Parathyroid adenoma (tissue), 2 donors: Measurements from ENCODE around the gene GALNT18.
"Not testable (repeated sequence)": the region's sequence is repeated elsewhere in the genome, so short reads cannot be mapped to it uniquely, and the experiment has no call there.

Experiments
- H2AFZ ChIP-seq: fragments of 300-600 bp; sonication (generic); one replicate; pipeline ENCODE4 v1.7.0; 2017; ENCODE audit warnings: antibody characterized with exemption, mild to moderate bottlenecking
- H3K27ac ChIP-seq: fragments of 300-600 bp; sonication (generic); one replicate; pipeline ENCODE4 v1.7.0; 2017
- H3K27me3 ChIP-seq: fragments of 300-600 bp; sonication (generic); one replicate; pipeline ENCODE4 v1.7.0; 2017; ENCODE audit warnings: low read length; ENCODE audit not compliant: control insufficient read depth, insufficient read depth
- H3K36me3 ChIP-seq: fragments of 300-600 bp; sonication (generic); one replicate; pipeline ENCODE4 v1.7.0; 2017; ENCODE audit warnings: low read length; ENCODE audit not compliant: control insufficient read depth, insufficient read depth
- H3K4me1 ChIP-seq: fragments of 300-600 bp; sonication (generic); one replicate; pipeline ENCODE4 v1.7.0; 2017; ENCODE audit warnings: control low read depth
- H3K4me2 ChIP-seq: fragments of 300-600 bp; sonication (generic); one replicate; pipeline ENCODE4 v1.7.0; 2017; ENCODE audit warnings: low read length
- H3K4me3 ChIP-seq: fragments of 300-600 bp; sonication (generic); one replicate; pipeline ENCODE4 v1.7.0; 2017; ENCODE audit warnings: low read depth, low read length
- H3K79me2 ChIP-seq: fragments of 300-600 bp; sonication (generic); one replicate; pipeline ENCODE4 v1.7.0; 2017; ENCODE audit warnings: control low read depth
- H3K9ac ChIP-seq: fragments of 300-600 bp; sonication (generic); one replicate; pipeline ENCODE4 v1.7.0; 2017; ENCODE audit warnings: mild to moderate bottlenecking
- H3K9me3 ChIP-seq: fragments of 300-600 bp; sonication (generic); one replicate; pipeline ENCODE4 v1.7.0; 2017; ENCODE audit warnings: low read length; ENCODE audit not compliant: control insufficient read depth
- CTCF ChIP-seq: fragments of 300-600 bp; sonication (generic); IDR thresholded peaks from one replicate; pipeline ENCODE4 v1.7.0; 2017; ENCODE audit warnings: antibody characterized with exemption, mild to moderate bottlenecking
- donor health status: primary hyperparathyroidism.

Gene GALNT18

GRCh38 chr11:11356842-11357241, 265.0 kb downstream of the GALNT18 start:
- Histone ChIP-seq H3K4me2 (no peak overlapping the region), H3K79me2 (no peaks in the 10 kb centered on the region), H3K4me3 (no peak overlapping the region), H3K9me3 (no peaks in the 10 kb centered on the region), H3K27me3 (no peaks in the 10 kb centered on the region), H3K9ac (no peak overlapping the region), H3K27ac (no peak overlapping the region), H3K4me1 (no peaks in the 10 kb centered on the region), H2AFZ (no peak overlapping the region), H3K36me3 (no peaks in the 10 kb centered on the region)
- TF ChIP-seq CTCF = no peak

- not testable (repeated sequence) for H3K4me1 ChIP-seq, H3K79me2 ChIP-seq, H3K9me3 ChIP-seq, H3K4me2 ChIP-seq, H3K9ac ChIP-seq, H3K4me3 ChIP-seq, H2AFZ ChIP-seq, H3K27ac ChIP-seq, H3K27me3 ChIP-seq, H3K36me3 ChIP-seq
Measured at GRCh38 chr11:11352878-11353277, 268.9 kb downstream of the GALNT18 start, which contains the start of gene CSNK2A3. Gene CSNK2A3, minus strand, starts transcription at chr11:11353250. Its CDS starts 131 bp downstream, at chr11:11353119.

- not testable (repeated sequence) for H3K27me3 ChIP-seq, H3K4me3 ChIP-seq, H3K9me3 ChIP-seq, H3K4me1 ChIP-seq, H3K36me3 ChIP-seq, H3K4me2 ChIP-seq, H2AFZ ChIP-seq, H3K79me2 ChIP-seq, H3K9ac ChIP-seq, H3K27ac ChIP-seq
Measured at GRCh38 chr11:11351851-11352250, 270.0 kb downstream of the GALNT18 start.

DNA sequence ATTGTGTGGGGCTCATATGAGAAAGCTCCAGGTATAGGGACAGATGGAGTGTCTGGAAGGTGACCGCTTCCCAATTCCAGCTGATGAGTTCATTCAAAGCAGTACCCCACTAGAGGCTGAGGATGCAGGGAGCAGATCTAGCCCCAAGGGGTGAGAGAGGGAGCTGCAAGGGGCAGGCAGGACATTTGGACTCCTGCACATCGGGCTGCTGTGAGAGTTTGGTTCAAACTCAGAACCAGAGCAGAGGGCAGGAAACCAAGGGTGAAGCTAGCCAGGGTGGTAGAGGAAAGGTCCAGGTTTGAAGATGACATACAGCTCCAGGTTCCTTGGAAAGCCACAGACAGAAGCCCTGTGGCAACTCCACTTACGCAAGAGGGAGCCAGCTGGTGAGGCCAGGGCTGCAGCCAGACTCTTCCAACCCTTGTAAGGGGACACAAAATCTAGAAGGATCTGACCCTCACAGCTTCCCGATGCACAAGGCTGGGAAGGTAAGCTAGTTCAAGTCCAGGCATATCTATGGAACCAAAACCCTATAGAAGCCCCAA, 270.7 kb downstream of the GALNT18 start:
- Histone ChIP-seq H3K4me2 (no peak overlapping the region), H3K79me2 (no peaks in the 10 kb centered on the region), H3K36me3 (no peaks in the 10 kb centered on the region)

GRCh38 chr11:11349870-11350337, 271.9 kb downstream of the GALNT18 start:
- H3K36me3 ChIP-seq = no peaks in the 10 kb centered on the region
- no peak for TF ChIP-seq CTCF
- H3K27ac ChIP-seq = no peak overlapping the region

More for the DNA sequence above, 270.7 kb downstream of the GALNT18 start:
- Histone ChIP-seq H2AFZ (no peak overlapping the region), H3K9me3 (no peaks in the 10 kb centered on the region), H3K4me3 (no peak overlapping the region), H3K27ac (no peak overlapping the region), H3K27me3 (no peaks in the 10 kb centered on the region), H3K9ac (no peak overlapping the region), H3K4me1 (no peaks in the 10 kb centered on the region)
- TF ChIP-seq CTCF = no peak

More at GRCh38 chr11:11349870-11350337, 271.9 kb downstream of the GALNT18 start:
- no peak overlapping the region for H3K4me2 ChIP-seq
- peaks cover 5% of the 10 kb centered on the region for H3K4me1 ChIP-seq
- H3K9ac ChIP-seq = no peak overlapping the region
- no peak overlapping the region for H3K4me3 ChIP-seq
- no peaks in the 10 kb centered on the region for H3K27me3 ChIP-seq
- no peak overlapping the region for H2AFZ ChIP-seq
- no peaks in the 10 kb centered on the region for H3K79me2 ChIP-seq
- no peaks in the 10 kb centered on the region for H3K9me3 ChIP-seq
